HG03521 (cell line): ENCODE data around the gene NOS1AP.
A peak's percentile ranks its signal among the peaks of the same experiment; 100 is the strongest.
"Not testable (repeated sequence)": the region's sequence is repeated elsewhere in the genome, so short reads cannot be mapped to it uniquely, and the experiment has no call there.

ENCODE experiments used
- ATAC-seq: cut with Tn5 transposase; IDR thresholded peaks from one replicate; pipeline ENCODE4 v1.9.1; 2021; ENCODE audit warnings: mild to moderate bottlenecking, moderate library complexity; ENCODE audit not compliant: unreplicated experiment

Gene NOS1AP

DNA sequence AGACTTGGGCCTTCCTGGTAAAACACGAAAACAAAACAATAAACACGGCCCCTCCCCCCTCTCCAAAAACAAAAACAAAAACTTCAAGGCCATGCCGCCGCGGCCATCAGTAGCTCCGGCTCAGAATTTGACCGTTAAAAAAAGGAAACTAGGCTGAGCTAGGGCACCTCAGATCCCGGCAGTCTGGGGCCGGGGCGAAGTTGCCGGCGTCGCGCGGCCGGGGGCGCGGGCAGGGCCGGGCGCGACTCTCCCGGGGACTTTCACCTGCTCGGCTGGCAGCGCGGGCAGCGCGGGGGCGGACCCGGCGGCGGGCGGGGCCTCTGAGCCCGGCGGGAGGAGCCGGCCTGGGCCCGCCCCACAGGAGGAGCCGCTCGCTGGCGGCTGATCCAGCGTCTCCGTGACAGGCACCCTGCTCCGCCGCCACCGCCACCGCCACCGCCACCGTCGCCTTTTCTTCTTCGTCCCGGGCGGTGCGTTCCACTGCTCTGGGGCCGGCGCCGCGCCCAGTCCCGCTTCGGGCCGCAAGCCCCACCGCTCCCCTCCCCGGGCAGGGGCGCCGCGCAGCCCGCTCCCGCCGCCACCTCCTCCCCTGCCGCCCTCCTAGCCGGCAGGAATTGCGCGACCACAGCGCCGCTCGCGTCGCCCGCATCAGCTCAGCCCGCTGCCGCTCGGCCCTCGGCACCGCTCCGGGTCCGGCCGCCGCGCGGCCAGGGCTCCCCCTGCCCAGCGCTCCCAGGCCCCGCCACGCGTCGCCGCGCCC is at the start of gene NOS1AP:
TSS of gene NOS1AP (plus strand) at position 358 of the 760 bp plus-strand sequence. CDS start 487 bp downstream, outside the sequence.
- ATAC-seq, result peak; percentile 99

DNA sequence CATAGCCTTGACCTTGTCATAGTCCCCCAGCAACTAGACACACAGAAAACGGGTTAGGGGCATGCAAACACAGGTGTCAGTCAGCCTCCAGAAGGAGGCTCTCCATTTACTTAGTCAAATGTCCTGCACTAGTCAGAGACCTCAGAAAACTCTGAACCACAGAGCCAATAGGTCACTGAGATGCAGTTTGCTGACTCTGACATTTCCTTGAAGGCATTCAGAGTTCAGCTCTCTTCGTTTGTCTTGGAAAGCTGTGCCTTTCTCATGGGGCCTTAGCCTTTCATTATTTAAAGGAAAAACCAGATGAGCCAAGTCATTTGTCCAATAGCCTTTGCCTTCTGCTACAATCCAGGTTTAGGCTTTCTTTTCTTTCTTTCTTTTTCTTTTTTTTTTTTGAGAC is 49.3 kb upstream of the NOS1AP start:
- no peak for ATAC-seq

DNA sequence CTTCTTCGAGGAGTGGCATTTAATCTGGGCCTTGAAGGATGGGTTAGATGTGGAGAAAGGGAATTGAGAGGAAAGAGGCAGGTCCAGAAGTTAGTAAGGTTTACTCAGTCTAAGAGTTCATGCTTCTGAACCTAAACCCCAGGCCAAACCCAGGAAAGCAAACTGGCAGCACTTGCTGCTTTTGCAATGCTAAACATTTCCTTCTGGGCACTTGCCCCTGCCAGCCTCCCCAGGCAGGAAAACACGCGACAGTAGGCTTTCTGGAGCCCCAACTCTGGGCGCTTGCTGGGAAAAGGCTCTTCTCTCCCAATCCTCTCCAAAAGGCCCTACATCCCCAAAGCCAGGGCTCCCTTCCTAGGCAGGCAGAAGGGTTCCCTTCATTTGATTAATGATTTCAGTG is 48.4 kb upstream of the NOS1AP start:
- ATAC-seq, result no peak

DNA sequence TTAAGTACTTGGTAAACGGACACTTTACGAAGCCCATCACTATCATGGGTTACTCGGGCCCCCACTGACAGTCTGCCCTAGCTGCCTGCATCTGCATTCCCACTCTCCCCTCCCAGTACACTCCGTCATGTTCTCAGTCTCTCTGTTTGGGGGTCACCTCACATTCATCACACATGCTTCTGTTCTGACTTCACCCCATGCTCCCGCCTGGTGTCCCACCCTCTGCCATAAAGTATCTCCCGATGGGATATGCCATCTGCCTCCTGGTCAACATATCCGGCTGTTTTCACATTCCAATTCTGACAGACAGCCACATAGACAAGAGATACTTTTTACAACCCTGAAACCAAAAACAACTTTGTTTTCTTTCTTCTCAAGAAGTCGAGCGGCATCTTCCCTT is 46.9 kb upstream of the NOS1AP start:
- ATAC-seq, result no peak

DNA sequence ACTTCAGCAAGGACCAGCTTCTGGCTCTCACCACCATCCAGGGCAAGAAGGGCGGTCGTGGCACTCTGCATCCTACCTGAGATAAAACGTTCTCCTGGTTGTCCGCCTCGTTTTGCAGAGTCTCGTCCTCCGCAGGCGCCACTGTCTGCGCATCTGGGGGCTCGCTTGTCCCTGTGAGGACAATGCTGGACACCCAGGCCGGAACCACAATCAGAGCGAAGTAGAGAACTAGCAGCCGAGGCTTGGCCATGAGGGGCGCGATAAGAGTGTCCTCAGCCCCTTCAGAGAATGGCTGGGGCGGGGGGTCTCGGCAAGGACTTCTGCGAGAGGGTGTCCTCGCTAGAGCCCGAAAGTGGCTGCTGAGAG is 46.3 kb upstream of the NOS1AP start:
- no peak for ATAC-seq

DNA sequence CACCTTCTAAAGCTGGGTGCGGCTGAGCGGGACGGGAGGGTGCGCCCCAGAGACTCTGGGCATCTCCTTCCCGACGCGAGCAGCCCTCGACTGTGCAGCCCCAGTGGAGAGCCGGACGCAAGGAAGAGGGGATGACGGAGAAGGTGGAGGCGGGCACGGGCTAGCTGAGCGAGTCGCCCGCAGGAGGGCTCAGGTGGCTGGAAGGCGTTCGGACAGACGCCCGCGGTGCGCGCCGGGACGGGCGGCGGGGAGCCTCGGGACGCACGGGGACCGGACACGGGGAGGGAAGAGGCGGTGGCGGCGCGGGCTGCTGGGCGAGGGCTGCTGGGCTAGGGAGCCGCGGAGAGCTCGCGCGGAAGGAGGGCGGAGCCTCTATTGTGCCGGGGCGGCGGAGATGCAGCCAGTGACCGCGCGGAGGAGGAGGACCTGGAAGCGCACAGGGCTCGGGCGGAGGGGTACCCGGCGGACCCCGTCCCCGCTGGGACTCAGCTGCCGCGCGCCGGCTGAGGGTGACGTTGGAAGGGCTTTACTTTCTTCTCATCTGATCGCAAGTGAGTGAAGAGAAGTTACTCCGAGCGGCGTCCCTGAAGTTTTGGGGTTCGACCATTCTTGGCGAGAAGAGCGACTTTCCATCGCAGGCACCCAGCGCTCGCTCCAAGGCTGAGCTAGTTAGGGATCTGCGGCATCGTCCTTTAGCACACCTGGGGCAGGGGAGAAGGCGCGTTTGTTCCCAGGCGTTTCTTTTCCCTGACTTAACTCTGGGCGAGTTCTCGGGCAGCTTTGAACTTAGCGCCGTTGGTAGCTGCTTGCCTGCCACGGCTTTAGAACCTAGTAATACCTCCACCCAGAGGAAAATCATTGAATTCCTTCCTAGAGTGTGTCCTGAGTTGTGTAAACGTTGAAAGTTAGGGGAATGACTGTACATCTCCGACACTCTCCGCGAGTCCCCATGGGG is 45.7 kb upstream of the NOS1AP start, which contains the start of gene OLFML2B:
TSS of gene OLFML2B (minus strand) at position 323 of the 955 bp plus-strand sequence. CDS start 439 bp downstream, outside the sequence.
- ATAC-seq, result peak; percentile 43

DNA sequence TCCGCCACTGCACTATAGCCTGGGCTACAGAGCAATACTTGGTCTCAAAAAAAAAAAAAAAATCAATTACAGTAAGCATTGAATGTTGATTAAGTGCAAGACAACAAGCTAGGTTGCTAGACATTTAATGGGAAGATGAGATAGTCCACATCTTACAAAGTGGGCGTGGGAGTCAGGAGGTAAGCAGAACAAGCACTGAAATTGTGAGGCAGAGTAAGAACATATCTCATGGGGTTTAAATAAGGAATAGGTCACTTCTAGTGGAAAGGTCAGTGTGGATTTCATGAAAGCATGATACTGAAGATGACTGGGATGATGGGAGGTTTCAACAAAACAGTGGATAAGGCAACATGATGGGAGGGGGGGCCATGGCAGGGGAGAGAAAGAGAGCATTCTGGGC is 44.0 kb upstream of the NOS1AP start:
- no peak for ATAC-seq

DNA sequence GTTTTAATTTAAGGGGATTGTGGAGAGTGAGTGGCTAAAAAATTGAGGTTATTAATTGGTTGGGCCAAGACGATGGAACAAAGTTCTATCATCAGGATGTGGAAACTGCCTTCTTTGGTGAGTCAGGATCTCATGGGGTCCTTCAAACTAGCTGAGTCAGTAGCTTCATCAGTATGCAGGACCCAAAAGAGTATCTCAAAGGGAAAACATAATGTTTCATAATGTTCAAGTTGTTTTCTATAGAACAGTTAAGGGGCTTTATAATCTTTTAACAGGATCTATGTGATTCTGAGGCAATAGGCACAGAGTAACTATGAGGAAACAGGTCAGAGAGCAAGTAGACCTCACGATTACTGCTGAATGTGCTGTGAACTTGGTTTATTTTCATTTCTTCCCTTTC is 42.6 kb upstream of the NOS1AP start:
- ATAC-seq, result no peak

DNA sequence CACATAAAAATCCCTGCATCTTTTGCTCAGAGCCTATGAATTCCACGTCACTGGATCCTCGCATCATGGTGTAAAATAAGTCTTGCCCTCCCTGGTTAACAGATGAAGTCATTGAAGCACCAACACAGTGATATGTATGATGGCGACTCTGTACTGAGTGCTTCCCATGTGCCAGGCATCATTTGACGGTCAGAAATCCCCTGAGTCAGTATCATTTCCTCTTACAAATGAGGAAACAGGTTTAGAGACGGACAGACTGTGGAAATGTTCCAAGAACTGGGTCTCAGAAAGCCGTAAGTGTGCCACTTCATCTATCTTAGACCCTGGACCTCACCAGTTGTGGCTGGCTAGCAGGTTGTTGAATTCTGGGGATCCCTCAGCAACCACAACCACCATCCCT is 40.8 kb upstream of the NOS1AP start:
- ATAC-seq, result peak; percentile 58

DNA sequence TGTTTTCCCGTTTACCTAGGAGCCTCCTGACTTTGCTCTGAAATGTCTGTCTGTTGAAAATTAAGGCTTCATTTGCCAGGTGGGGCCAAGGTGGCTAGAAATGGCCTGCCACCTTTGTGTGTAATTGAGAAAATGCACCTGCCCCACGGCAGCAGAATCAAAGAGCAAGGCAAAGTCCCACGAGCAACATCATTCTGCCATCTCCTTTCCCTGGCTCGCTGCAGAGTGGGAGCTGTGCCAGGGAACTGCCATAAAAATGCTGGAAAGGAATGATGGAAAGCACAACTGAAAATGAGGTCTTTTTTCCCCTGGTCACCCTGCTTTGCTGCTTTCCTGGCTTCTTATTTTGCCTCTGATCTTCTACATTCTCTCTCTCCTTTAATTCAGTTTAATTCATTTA is 40.3 kb upstream of the NOS1AP start:
- no peak for ATAC-seq

DNA sequence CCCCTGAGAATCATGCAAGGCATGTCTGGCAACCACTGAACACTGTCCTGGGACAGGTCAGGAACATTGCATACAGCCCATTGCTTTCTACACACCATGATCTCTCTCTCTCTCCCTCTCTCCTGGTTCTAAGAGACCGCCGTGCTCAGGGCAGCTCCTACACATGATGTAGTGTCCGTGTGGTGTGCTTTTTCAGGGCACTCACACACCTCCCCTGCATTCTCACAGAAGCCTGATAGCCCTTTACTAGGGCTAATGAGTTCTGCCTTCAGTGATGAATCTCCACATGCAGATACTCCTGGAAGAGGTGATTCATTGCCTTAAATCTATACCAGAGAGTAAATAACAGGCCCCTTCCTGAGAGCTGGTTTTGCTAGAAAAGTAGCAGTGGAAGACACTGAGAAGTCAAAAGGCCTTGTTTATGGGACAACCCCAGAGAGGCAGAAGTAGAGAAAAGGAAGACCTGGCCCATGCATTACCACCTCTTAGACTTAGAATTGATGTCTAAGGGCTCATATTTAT is 38.7 kb upstream of the NOS1AP start:
- no peak for ATAC-seq

DNA sequence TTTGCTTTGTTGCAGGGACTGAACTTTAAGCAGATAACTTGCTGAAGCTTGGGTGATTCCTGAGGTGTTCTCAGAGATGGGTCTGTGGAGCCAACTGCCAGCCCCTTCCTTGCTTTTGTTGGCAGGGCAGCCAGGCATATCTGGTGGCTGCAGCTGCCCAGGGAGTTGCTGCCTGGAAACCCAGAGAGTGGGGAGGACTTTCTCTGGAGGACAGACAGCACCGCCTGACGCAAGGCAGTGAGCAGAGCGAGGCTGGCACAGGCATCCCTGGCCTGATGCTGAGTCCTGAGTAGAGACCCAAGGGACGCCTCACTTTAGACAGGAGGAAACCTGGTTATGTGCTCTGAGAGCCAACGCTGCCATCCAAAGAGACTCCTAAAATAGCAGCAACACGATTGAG is 36.1 kb upstream of the NOS1AP start:
- ATAC-seq, result no peak

DNA sequence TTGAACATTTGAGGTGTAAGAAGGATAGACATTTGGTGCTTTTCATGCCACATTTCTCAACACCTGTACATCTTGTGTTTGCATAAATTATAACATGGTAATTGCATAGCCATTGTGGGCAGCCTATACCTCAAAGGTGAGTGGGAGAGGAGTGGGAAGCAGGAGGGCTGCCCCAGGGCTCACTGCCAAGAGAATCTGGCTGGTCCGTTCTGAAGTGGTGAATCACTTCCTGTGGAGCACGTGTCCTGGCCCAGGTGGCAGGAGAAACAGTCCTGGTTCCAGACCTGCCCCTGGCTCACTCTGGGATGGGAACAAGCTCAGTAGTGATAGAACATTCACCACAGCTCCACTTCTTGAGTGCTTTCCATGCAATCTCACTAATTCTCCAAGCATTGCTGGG is 34.2 kb upstream of the NOS1AP start:
- ATAC-seq, result no peak

DNA sequence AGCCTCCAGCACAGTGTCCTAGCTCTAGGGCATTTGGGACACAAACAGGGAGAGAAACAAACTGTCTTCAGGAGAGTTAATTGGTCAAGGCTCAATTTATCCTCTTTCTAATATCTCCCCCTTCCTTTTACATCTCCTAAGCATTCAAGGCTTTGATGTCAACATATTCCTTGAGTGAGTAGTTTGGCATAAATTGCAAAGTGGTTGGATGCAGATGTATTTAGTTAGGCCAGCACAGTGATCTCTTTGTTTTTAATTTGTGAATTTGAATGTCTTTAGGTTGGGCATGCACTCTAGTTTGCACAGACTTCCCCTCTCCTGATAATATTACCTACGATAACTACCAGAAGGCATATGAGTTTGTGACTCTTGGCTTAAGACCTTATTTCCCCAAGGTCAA is 33.3 kb upstream of the NOS1AP start:
- ATAC-seq, result no peak

DNA sequence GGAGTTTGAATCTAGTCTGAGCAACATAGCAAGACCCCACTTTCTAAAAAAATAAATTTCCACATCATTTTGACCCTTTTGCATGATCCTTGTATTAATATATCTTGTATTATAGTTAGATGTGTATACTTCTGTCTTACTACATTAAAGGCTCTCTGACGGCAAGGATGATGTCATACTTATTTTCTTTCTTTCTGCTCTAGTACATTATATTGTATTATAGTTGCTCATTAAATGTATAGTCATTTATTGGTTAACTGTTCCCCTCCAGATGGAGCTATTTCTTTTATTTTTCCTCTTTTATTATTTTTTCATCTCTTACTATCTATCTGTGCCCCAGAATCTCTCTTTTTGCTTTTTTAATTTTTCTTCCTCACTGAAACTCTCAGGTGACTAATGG is 30.9 kb upstream of the NOS1AP start:
- ATAC-seq, result no peak

DNA sequence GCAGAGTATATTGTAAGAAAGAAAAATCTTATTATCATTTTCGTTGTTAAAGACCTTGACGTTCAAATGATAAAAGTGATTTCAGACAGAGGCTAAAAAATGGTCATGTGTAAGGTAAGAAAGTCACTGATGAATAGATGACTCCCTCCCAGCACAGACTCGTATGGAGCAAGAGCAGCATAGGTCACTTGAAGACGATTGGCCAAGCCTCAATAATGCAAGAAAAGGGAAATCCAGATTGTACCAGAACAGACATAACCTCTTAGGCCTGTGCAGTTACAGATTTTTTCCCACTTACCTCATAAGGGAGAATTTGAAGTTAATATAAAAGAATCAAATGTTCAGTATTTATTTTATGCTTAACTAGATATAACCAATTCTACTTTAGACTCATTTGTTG is 29.5 kb upstream of the NOS1AP start:
- ATAC-seq, result no peak

DNA sequence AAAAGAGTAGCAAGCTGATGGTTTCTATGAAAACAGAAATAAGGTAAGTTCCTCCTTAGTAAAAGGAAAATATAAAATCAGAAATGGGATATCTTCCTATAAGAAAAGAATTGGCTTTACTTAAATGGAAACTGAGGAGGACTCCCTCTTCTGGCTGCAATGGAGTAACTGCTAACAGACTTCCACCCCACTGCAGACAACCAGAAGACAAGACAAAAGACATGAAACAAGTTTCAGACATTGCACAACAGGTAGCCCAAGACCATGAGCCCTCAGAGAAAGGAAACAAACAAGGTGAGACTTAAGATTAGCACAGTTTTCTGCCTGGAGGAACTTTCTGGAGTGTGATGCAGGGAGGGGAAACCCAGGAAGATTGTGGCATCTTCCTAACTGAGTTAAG is 28.8 kb upstream of the NOS1AP start:
- no peak for ATAC-seq

DNA sequence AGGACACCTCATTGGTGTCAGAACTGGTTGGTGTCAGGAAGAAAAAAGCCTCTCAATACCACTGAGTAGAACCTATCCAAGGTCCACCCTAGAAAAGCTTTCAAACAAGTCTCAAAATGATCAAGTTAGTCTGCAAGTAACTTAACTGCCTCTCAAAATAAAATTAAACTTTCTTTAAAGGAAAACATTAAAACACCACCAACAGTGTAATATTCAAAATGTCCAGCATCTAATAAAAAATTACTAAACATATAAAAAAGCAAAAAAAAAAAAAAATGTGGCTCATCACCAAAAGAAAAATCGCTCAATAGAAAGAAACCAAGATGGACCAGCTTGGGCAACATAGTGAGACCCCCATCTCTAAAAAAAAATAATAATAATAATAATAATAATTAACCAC is 27.1 kb upstream of the NOS1AP start:
- ATAC-seq, result no peak

DNA sequence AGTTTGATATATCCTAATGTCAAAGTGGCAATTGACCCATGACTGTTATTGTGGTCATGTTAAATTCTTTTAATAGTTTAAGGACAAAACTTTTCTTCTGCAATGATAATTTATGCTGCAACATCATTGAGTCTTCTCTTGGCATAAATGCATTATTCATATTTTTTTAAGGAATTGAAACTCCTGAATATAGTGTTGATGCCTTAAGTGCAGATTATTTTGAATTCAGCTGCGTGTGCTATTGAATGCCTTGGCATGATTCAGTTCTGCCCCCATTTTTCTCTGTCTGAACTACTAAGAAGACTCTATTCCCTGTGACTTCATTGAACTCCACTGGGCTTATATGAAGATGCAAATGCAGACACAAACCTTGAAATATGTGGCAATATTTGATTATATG is 22.6 kb upstream of the NOS1AP start:
- ATAC-seq, result no peak

DNA sequence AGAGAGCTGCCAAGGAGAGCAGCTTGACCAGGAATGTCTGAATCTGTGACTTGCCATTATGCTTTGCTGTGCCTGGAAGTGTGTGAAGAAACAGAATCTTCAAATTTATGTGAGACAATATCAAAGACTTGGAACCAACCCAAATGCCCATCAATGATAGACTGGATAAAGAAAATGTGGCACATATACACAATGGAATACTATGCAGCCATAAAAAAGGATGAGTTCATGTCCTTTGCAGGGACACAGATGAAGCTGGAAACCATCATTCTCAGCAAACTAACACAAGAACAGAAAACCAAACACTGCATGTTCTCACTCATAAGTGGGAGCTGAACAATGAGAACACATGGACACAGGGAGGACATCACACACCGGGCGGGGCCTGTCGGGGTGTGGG is 15.5 kb upstream of the NOS1AP start:
- not testable (repeated sequence) for ATAC-seq

DNA sequence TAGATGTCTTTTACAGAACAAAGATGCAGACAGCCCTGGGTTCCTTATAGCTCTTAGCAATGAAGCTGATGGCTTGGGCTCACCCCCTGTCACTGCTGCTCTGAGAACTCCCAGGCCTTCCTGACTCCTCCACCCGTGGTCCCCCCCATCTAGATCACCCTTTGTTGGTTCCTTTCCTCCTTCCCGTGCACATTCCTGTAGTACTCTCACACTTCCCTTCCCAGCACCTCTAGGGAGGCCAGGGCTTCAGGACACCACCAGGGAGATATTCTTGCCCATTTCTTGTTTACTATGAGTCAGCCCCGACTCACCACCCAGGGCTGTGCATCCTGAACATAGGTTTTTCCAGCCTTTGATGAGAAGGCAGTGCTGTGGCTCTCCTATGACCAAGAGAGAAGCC is 14.4 kb upstream of the NOS1AP start:
- no peak for ATAC-seq

DNA sequence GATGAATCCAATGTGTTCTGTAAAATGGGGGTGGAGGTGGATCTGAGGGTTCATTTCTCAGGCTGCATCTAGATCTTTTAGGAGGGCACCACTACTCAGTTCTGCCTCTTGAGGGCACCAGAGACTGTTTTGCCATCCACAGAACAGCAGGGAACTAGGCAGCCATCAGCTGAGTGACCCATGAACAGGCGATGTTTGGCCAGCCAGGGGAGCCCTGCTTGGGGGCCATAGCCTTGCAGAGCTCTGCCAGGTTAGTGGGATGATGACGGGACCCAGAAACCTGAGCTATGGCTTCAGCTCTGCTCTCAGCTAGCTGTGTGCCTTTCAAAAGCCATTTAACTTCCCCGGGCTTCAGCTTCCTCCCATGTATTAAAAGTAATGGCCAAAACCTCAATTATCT is 13.4 kb upstream of the NOS1AP start:
- no peak for ATAC-seq
